ENCODE results near the gene PDIK1L. TPM values are rescaled to one million over a fixed set of nuclear protein-coding genes. Genes with fewer than 3 reads are reported as not detected.
"Not testable (repeated sequence)": the region's sequence is repeated elsewhere in the genome, so short reads cannot be mapped to it uniquely, and the experiment has no call there.

The PDIK1L gene
- total and polyA plus RNA-seq, 2 experiments from 2014 or later, result 4.2 to 8.5 TPM

DNA sequence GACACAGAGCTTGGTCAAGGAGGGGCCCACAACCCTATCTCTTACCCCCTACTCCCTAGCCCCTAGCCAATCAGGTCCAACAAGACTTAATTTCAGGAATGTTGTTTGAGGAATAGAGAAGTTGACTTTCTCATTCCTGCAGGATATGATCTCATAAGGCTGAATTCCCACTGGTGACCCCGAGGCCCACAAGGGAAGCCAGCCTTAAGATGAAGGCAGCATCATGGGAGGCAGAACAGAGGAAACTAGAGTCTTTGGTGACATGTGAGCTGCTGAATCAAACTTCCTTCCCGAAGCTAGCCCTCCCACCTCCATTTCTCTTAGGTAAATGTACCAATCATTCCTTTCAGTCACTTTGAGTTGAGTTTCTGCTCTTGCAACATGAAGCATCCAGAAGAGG, 9.1 kb upstream of the PDIK1L start:
- Histone ChIP-seq H3K9me3 (ENCODE audit: low read depth) (no peaks in the 10 kb centered on the region), H3K4me1 (ENCODE audit: low read depth) (peaks cover 31% of the 10 kb centered on the region), H3K4me3 (no peak overlapping the region), H3K36me3 (no peaks in the 10 kb centered on the region), H3K27me3 (no peaks in the 10 kb centered on the region), H3K27ac (peak overlapping the region; percentile 73)
- TF ChIP-seq, protein P1, sequence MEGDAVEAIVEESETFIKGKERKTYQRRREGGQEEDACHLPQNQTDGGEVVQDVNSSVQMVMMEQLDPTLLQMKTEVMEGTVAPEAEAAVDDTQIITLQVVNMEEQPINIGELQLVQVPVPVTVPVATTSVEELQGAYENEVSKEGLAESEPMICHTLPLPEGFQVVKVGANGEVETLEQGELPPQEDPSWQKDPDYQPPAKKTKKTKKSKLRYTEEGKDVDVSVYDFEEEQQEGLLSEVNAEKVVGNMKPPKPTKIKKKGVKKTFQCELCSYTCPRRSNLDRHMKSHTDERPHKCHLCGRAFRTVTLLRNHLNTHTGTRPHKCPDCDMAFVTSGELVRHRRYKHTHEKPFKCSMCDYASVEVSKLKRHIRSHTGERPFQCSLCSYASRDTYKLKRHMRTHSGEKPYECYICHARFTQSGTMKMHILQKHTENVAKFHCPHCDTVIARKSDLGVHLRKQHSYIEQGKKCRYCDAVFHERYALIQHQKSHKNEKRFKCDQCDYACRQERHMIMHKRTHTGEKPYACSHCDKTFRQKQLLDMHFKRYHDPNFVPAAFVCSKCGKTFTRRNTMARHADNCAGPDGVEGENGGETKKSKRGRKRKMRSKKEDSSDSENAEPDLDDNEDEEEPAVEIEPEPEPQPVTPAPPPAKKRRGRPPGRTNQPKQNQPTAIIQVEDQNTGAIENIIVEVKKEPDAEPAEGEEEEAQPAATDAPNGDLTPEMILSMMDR (IDR thresholded peaks at IDR 0.05; ENCODE audit: low read depth, low read length), result no peak
- DNase-seq (ENCODE audit: low read depth in 1 of 2, low spot score in 1 of 2), result no peak

DNA sequence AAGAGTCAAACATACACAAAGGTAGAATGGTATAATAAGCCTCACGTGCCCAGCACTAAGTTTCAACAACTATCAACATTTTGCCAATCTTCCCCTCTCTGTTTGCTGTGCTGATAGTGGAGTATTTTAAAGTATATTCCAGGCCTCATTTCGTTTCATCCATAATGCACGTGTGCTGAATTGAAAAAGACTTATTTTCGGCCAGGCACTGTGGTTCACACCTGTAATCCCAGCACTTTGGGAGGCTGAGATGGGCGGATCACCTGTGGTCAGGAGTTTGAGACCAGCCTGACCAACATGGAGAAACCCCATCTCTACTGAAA, 6.4 kb upstream of the PDIK1L start:
- not testable (repeated sequence) for H3K27ac ChIP-seq; H3K4me3 ChIP-seq; H3K36me3 ChIP-seq; H3K27me3 ChIP-seq; DNase-seq (ENCODE audit: low read depth in 1 of 2, low spot score in 1 of 2); H3K9me3 ChIP-seq (ENCODE audit: low read depth)
- H3K4me1 ChIP-seq (ENCODE audit: low read depth), result peaks cover 32% of the 10 kb centered on the region

- H3K9me3 ChIP-seq (ENCODE audit: low read depth), result no peaks in the 10 kb centered on the region
- H3K27me3 ChIP-seq, result no peaks in the 10 kb centered on the region
- no peak for DNase-seq (ENCODE audit: low read depth in 1 of 2, low spot score in 1 of 2)
- peaks cover 20% of the 10 kb centered on the region for H3K4me1 ChIP-seq (ENCODE audit: low read depth)
- no peak overlapping the region for H3K4me3 ChIP-seq
- H3K36me3 ChIP-seq, result peaks cover 3% of the 10 kb centered on the region
- TF ChIP-seq, protein P1 (IDR thresholded peaks at IDR 0.05; ENCODE audit: low read depth, low read length), result no peak
- peak overlapping the region; percentile 96 for H3K27ac ChIP-seq
These were observed 2.1 kb upstream of the PDIK1L start for GRCh38 chr1:26109229-26110164.

DNA sequence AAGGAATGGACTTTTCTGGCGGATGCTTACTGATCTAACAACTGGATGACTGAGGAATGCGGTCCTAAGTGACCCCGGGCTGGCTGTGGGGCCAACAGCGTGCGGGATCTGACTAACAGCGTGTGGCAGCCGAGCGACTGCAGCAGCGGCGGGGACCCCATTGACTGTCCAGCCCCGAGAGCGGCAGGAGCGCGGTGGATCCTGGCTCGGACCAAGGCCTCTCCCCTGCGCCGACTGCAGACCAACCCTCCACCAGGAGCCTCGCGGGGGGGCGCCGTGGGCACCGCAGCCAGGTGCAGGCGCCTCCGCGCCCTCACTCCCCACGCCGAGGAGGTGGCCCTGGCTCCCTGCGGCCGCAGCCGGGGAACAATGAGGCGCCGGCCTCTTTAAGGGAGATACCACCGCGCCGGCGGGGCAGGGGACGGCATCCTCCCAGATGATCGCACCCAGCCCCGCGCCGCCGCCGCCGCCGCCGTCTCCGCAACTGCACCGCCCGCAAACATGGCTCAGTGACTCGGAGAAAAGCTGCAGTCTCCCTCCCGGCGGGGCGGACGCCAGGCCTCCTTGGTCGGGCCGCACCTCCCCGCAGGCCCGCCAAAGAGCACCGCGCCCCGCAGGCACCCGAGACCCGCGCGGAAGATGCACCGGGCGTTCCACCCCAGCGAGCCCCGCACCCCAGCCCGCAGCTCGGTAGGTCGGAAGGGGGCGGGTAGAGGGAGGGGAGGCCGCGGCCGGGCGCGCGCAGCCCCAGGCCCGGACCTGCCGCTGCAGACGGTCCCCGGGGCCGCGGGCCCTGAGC, 694 bp upstream of the PDIK1L start:
- peak; percentile 75 to 88 for DNase-seq (ENCODE audit: low read depth in 1 of 2, low spot score in 1 of 2)
- Histone ChIP-seq H3K36me3 (peaks cover 12% of the 10 kb centered on the region), H3K4me1 (ENCODE audit: low read depth) (peaks cover 17% of the 10 kb centered on the region), H3K27ac (peak overlapping the region; percentile 96), H3K9me3 (ENCODE audit: low read depth) (no peaks in the 10 kb centered on the region), H3K4me3 (peak overlapping the region; percentile 90), H3K27me3 (no peaks in the 10 kb centered on the region)
- TF ChIP-seq, protein P1 (IDR thresholded peaks at IDR 0.05; ENCODE audit: low read depth, low read length), result no peak

GRCh38 chr1:26112407-26112775, 767 bp downstream of the PDIK1L start:
- TF ChIP-seq, protein P1 (IDR thresholded peaks at IDR 0.05; ENCODE audit: low read depth, low read length), result no peak
- Histone ChIP-seq H3K4me1 (ENCODE audit: low read depth) (peaks cover 17% of the 10 kb centered on the region), H3K27me3 (no peaks in the 10 kb centered on the region), H3K27ac (peak overlapping the region; percentile 96), H3K9me3 (ENCODE audit: low read depth) (no peaks in the 10 kb centered on the region), H3K36me3 (peaks cover 12% of the 10 kb centered on the region), H3K4me3 (peak overlapping the region; percentile 90)
- DNase-seq (ENCODE audit: low read depth in 1 of 2, low spot score in 1 of 2), result no peak
